GM12891 (cell line): Measurements from ENCODE around the gene PLIN1.

Experiments used
- POLR2A ChIP-seq: IDR thresholded peaks from 2 replicates; pipeline ENCODE4 v1.6.1; 2011; ENCODE audit warnings: low read depth, low read length, control low read depth
- POLR2AphosphoS5 ChIP-seq: IDR thresholded peaks from 2 replicates; pipeline ENCODE4 v1.6.1; 2011; ENCODE audit warnings: low read depth, low read length, control low read depth
- TAF1 ChIP-seq: IDR thresholded peaks from 2 replicates; pipeline ENCODE4 v1.6.1; 2011; ENCODE audit warnings: low read depth, low read length, control low read depth

GRCh38 chr15:89674526-89674925 lies 4.6 kb downstream of the PLIN1 start:
- TF ChIP-seq POLR2A (no peak), TAF1 (no peak), POLR2AphosphoS5 (no peak)
